ENCODE data around the gene SFXN4.
"Not testable (repeated sequence)": the region's sequence is repeated elsewhere in the genome, so short reads cannot be mapped to it uniquely, and the experiment has no call there.

SFXN4 gene

GRCh38 chr10:119139464-119140067, 25.9 kb downstream of the SFXN4 start:
- peak; percentile 32 for DNase-seq (ENCODE audit: low spot score)

GRCh38 chr10:119138346-119139306, 26.9 kb downstream of the SFXN4 start:
- no peak for DNase-seq (ENCODE audit: low spot score)

DNA sequence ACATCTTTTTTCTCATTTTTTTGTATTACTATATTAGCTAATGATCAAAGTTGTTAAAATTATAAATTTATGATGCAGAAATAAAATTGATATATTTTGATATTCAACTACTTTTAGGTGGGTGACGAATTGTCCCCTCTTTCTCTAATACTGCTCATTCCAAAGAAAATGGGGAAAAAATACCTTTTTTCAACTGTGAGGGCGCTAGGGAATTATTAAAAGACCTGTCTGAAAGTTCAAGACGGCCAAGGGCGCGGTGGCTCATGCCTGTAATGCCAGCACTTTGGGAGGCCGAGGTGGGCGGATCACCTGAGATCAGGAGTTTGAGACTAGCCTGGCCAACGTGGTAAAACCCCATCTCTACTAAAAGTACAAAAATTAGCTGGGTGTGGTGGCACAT, 27.6 kb downstream of the SFXN4 start:
- DNase-seq (ENCODE audit: low spot score), result not testable (repeated sequence)

DNA sequence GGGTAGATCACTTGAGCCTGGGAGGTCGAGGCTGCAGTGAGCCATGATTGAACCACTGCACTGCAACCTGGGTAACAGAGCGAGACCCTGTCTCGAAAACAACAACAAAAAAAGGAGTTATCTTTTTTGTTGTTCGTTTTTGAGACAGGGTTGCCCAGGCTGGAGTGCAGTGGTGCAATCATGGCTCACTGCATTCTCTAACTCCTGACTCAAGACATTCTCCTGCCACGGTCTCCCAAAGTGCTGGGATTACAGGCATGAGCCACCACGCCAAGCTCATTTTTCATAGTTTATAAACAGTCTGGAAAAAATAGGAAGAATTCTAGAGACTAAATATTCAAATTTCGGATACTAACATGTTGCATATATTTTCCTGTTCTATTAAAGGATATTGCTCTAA, 29.4 kb downstream of the SFXN4 start:
- no peak for DNase-seq (ENCODE audit: low spot score)

DNA sequence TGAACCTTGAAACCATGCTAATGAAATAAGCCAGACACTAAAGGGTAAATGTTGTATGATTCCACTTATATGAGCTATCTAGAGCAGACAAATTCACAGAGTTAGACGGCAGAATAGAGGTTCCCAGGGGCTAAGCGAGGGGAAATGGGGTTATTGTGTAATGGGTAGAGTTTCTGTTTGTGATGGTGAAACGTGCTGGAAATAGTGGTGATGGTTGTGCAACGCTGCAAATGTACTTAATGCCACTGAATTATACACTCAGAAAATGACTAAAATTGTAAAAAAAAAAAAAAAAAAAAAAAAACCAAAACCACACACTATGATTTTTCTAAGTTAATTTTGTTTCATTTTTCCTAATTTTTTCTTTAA, 30.0 kb downstream of the SFXN4 start:
- no peak for DNase-seq (ENCODE audit: low spot score)

GRCh38 chr10:119133949-119134348, 31.6 kb downstream of the SFXN4 start:
- no peak for DNase-seq (ENCODE audit: low spot score)

- no peak for DNase-seq (ENCODE audit: low spot score)
Measured at GRCh38 chr10:119132521-119133345, 32.8 kb downstream of the SFXN4 start.

DNA sequence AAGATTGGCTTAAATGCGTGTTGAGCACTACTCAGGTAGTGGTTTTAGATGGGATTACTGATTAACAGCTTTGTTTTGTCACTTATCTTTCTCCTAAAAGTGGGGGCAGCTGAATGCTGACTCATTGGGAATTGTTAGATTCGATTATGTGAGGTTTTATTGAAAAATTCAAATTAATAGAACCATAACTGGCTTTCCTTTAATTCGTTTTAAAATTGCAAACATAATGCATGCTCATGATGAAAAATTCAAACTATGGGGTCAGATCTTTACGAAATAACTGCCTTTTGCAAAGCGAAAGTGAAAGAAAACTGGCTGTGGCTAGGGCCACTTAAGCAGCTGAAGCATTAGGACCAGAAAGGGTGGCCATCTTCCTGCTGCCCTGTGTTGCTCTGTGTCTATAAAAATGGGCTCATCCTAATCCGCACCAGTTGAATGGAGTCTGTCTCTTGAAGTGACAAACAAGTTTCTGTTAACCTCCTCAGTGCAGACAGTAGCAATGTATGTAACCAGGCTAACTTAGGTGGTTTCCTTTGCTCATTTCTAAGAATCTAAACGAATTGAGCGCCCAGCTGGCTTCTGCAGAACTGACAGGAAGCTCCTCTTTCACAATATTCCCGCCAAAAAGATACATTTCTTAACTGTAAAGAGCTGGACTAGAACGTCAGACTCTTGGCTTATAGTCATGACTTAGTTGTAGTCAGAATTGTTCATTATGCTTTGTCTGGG, 33.8 kb downstream of the SFXN4 start:
- DNase-seq (ENCODE audit: low spot score), result peak; percentile 43

DNA sequence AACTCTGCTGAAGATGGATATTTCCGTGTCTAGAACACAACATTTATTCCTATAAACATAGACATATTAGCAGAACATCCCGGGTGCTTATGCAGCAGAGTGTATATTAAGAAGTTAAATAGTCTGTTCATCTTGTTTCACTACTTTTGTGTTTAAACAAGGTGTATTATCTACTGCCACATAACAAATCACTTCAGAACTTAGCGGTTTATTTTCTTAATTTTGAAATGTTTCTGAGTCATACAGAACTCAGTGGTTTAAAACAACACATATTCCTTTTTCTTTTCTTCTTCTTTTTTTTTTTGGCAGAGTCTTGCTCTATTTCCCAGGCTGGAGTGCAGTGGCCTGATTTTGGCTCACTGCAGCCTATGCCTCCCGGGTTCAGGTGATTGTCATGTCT, 35.8 kb downstream of the SFXN4 start:
- no peak for DNase-seq (ENCODE audit: low spot score)

- no peak for DNase-seq (ENCODE audit: low spot score)
Measured at GRCh38 chr10:119125942-119126341, 39.6 kb downstream of the SFXN4 start.

- DNase-seq (ENCODE audit: low spot score), result no peak
Measured at GRCh38 chr10:119120875-119121274, 44.6 kb downstream of the SFXN4 start.

DNA sequence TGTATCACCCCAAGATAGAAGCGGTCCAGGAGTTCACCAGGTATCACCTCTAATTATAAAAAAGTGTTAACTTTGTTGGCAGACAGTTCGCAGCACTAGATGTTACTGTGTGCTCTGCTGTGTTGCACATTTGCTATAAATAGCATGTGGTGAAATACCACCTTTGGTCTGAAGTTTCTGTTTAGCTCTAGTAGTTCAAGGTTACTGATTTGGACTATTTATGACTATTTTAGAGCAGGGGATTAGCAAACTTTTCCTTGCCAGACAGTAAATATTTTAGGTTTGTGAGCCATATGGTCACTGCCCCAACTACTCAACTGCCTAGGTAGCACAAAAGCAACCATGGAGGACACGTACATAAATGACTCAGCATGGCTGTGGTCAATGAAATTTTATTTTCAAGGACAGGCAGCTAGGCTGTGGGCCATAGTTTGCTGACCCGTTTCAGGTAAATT, 45.1 kb downstream of the SFXN4 start:
- DNase-seq (ENCODE audit: low spot score), result no peak

DNA sequence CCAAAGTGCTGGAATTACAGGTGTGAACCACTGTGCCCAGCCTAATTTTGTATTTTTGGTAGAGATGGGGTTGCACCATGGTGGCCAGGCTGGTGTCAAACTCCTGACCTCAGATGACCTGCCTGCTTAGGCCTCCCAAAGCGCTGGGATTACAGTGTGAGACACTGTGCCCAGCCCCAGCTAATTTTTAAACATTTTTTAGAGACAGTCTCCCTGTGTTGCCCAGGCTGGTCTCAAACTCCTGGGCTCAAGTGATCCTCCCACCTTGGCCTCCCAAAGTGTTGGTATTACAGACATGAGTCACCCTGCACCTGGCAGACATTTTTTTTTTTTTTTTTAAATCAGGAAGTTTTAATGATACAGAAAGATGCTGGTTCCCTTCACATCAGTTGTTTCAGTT, 46.1 kb downstream of the SFXN4 start:
- DNase-seq (ENCODE audit: low spot score), result no peak

DNA sequence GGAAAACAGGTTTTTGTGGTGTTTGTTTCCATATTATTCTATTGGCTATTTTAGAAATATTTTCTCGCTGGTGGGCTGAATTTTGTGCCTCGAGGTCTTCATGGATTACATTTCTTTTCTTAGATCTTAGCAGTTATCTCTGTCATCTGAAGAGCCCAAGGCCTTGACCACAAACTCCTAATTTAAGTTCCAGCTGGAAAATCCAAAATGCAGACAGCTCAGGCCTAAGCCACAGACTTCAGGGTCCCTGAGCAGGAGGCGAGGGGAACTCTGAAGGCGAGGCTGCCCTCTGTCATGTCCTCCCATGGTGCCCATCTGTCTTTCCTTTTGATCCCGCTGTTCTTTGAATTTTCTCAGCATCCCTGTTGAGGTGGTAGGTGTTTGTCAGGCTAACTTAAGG, 47.3 kb downstream of the SFXN4 start:
- no peak for DNase-seq (ENCODE audit: low spot score)

DNA sequence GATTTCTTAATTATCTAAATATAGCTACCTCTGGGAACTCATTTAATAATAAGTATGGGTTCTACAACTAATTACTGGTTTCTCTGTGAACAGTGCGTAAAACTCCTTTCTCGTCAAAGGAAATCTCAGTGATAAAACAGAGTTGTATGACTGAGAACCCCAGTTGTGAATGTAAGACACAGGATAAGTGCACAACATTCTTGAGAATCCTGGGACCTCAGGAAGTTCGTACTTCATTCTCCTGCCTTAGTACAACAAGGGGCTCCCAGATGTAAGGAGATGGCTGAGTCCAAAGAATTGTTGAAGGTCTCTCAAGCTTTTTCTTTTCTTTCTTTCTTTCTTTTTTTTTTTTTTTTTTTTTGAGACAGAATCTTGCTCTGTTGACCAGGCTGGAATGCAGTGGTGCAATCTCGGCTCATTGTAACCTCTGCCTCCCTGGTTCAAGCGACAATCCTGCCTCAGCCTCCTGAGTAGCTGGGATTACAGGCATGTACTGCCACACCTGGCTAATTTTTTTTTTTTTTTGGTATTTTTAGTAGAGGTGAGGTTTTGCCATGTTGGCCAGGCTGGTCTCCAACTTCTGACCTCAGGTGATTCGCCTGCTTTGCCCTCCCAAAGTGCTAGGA, 49.1 kb downstream of the SFXN4 start:
- DNase-seq (ENCODE audit: low spot score), result no peak

DNA sequence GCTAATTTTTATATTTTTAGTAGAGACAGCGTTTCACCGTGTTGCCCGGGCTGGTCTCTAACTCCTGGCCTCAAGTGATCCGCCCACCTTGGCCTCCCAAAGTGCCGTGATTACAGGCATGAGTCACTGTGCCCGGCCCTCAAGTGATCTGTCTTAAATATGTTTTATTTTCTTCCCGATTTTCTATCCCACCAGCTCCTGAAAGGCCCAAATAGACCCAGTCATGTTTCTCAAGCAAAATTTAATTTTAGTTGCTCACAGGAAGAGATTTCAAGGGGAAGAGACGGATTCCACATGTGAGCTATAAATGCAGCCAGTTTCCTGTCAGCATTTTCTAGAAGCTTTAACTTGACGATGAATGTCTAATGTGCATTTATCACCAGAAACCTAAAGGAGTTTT, 49.6 kb downstream of the SFXN4 start:
- no peak for DNase-seq (ENCODE audit: low spot score)

DNA sequence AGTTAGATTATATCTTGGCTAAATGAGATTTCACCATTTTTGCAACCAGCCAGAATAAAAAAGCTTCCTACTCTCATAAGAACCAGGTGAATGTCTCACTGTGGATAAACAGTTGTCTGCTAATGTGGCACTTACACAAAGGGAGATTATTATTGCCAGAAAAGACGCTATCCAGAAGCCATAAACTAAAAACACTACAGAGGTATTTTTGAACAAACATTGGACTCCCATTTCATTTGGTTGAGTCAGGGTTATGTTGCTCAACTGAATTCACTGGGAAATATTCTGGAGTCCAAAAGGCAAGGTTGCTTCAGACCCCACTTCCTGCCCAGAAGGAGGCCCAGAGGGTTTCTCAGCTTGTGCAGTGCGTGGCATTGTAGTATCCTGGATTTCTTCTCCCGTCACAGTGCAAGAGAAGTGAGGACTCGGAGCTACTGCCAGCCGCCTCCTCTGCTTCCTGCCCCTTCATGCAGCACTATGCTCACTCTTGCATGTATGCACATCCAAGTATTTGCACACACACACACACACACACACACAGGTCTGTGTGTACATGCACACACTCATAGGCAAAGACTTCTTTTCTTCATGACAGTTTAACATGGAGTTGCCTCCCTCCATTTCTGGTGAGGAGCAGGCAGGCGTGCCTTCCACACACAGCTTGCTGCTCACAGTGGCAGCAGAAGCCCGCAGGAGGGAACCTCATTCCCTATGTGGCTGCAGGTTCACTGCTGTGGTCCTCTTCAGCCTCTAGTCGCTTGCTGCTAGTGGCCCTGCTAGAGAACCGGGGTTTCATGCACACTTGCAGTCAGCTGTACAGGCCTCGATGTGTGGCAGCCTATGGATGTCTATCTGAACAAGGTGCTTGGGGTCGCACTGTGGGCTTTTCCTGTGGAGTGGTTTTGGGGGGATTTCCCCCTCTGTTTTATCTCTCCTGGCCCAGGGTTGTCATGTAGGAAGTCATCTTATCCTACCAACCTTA, 51.5 kb downstream of the SFXN4 start:
- DNase-seq (ENCODE audit: low spot score), result no peak

DNA sequence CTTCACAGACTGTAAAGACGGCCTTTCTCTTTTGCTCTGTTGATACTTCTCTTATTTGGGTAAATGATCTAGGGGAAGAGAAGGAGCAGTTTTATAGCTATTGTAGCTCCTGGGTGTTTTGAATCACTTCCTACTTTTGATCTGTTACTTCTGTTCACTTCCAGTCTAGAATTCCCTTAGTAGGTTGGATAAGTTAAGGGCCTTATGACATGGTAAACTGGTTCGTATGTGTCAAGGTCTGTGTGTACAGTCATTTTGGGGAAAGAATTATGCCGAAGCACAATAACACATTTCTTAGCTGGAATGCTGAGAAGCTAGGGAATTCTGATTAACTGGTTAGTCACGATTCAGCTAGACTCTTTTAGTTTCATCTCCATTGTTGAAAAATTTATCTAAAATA, 53.5 kb downstream of the SFXN4 start:
- DNase-seq (ENCODE audit: low spot score), result no peak

GRCh38 chr10:119107771-119108170, 57.7 kb downstream of the SFXN4 start:
- DNase-seq (ENCODE audit: low spot score), result not testable (repeated sequence)

- DNase-seq (ENCODE audit: low spot score), result not testable (repeated sequence)
Measured at GRCh38 chr10:119107106-119107505, 58.4 kb downstream of the SFXN4 start.

Data from SW480 (cell line).